GM19099 (cell line): ENCODE measurements around the gene ZRANB3.

Source experiments
- POLR2A ChIP-seq: IDR thresholded peaks from 3 replicates; pipeline ENCODE4 v1.6.1; 2011; ENCODE audit warnings: low read depth; ENCODE audit not compliant: insufficient read length; ENCODE audit errors: extremely low read depth

Gene ZRANB3

GRCh38 chr2:135225781-135226180, 305.2 kb downstream of the ZRANB3 start:
- no peak for TF ChIP-seq POLR2A

- no peak for TF ChIP-seq POLR2A
These were observed 311.8 kb downstream of the ZRANB3 start for GRCh38 chr2:135219226-135219625.

- TF ChIP-seq POLR2A = no peak
These were observed 312.6 kb downstream of the ZRANB3 start for GRCh38 chr2:135218426-135218825.

- no peak for TF ChIP-seq POLR2A
These were observed 318.3 kb downstream of the ZRANB3 start for GRCh38 chr2:135212757-135213156.

- no peak for TF ChIP-seq POLR2A
These were observed 323.0 kb downstream of the ZRANB3 start for GRCh38 chr2:135208016-135208415.

- TF ChIP-seq POLR2A = no peak
These were observed 327.1 kb downstream of the ZRANB3 start for GRCh38 chr2:135203944-135204343.

- TF ChIP-seq POLR2A = no peak
These were observed 328.3 kb downstream of the ZRANB3 start for GRCh38 chr2:135202751-135203150.

- TF ChIP-seq POLR2A = no peak
These were observed 332.5 kb downstream of the ZRANB3 start for GRCh38 chr2:135198481-135198880.

GRCh38 chr2:135190799-135191198, 340.2 kb downstream of the ZRANB3 start:
- no peak for TF ChIP-seq POLR2A

- no peak for TF ChIP-seq POLR2A
These were observed 341.9 kb downstream of the ZRANB3 start for GRCh38 chr2:135189148-135189547.

GRCh38 chr2:135187270-135187669, 343.7 kb downstream of the ZRANB3 start:
- no peak for TF ChIP-seq POLR2A

- no peak for TF ChIP-seq POLR2A
These were observed 345.0 kb downstream of the ZRANB3 start for GRCh38 chr2:135186054-135186453.

GRCh38 chr2:135183822-135184221, 347.2 kb downstream of the ZRANB3 start:
- TF ChIP-seq POLR2A = no peak

- TF ChIP-seq POLR2A = no peak
These were observed 348.4 kb downstream of the ZRANB3 start for GRCh38 chr2:135182601-135183000.

- no peak for TF ChIP-seq POLR2A
These were observed 348.8 kb downstream of the ZRANB3 start for GRCh38 chr2:135182190-135182589.

- no peak for TF ChIP-seq POLR2A
These were observed 351.3 kb downstream of the ZRANB3 start for GRCh38 chr2:135179689-135180088.

GRCh38 chr2:135175177-135175576, 355.8 kb downstream of the ZRANB3 start:
- no peak for TF ChIP-seq POLR2A

- TF ChIP-seq POLR2A = no peak
These were observed 356.3 kb downstream of the ZRANB3 start for GRCh38 chr2:135174810-135175093.
